OCI-LY1 (cell line): ENCODE data around the gene BRINP1.

Source experiments
- EZH2 ChIP-seq: fragments of 200-600 bp; sonication (generic), shearing (Covaris generic); IDR thresholded peaks from 2 replicates; pipeline ENCODE4 v1.8.0; 2017; ENCODE audit warnings: borderline replicate concordance, mixed run types, mild to moderate bottlenecking, antibody characterized with exemption, low read length, moderate library complexity, mixed read lengths
- TF ChIP-seq, protein P1 (sequence below): fragments of 200-600 bp; sonication (generic), shearing (Covaris generic); IDR thresholded peaks from 2 replicates; pipeline ENCODE4 v1.5.1; 2017; ENCODE audit warnings: mild to moderate bottlenecking, antibody characterized with exemption, low read length, moderate library complexity, mixed read lengths

GRCh38 chr9:119221276-119221675, 148.0 kb downstream of the BRINP1 start:
- TF ChIP-seq, protein P1, sequence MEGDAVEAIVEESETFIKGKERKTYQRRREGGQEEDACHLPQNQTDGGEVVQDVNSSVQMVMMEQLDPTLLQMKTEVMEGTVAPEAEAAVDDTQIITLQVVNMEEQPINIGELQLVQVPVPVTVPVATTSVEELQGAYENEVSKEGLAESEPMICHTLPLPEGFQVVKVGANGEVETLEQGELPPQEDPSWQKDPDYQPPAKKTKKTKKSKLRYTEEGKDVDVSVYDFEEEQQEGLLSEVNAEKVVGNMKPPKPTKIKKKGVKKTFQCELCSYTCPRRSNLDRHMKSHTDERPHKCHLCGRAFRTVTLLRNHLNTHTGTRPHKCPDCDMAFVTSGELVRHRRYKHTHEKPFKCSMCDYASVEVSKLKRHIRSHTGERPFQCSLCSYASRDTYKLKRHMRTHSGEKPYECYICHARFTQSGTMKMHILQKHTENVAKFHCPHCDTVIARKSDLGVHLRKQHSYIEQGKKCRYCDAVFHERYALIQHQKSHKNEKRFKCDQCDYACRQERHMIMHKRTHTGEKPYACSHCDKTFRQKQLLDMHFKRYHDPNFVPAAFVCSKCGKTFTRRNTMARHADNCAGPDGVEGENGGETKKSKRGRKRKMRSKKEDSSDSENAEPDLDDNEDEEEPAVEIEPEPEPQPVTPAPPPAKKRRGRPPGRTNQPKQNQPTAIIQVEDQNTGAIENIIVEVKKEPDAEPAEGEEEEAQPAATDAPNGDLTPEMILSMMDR = no peak
- no peak for TF ChIP-seq EZH2
